Panc1 (cell line): ENCODE results near the gene NIPBL. TPM values are rescaled to one million over a fixed set of nuclear protein-coding genes. Genes with fewer than 3 reads are reported as not detected.
"Not testable (repeated sequence)": the region's sequence is repeated elsewhere in the genome, so short reads cannot be mapped to it uniquely, and the experiment has no call there.

Experiments used
- ATAC-seq: fragments of 200-7000 bp; cut with Tn5 transposase; 2 replicates; pipeline ENCODE4 v1.9.1; 2020; ENCODE audit warnings: mild to moderate bottlenecking, moderate library complexity
- BruUV-seq: library from RNA; stranded (reverse); fragments of 400-500 nt; replicated peaks from 2 replicates; lab custom pipeline; 2021; lab: Mats Ljungman, UMichigan
- CTCF ChIA-PET: fragments of 300-600 bp; sonication (Branson Sonifier 250); formaldehyde crosslinking; loops from one replicate; lab custom pipeline; 2022; ENCODE audit warnings: antibody characterized with exemption; lab: Charles Lee
- POLR2A ChIA-PET: fragments of 300-600 bp; sonication (Branson Sonifier 250); formaldehyde crosslinking; loops from one replicate; lab custom pipeline; 2022; ENCODE audit warnings: antibody characterized with exemption; lab: Charles Lee
- DNase-seq: peaks from one replicate; pipeline ENCODE4 v3.0.0-alpha.2; 2010; ENCODE audit warnings: low read depth, low spot score
- H3K27ac ChIP-seq: 2 replicates; pipeline ENCODE4 v1.5.1; 2011; ENCODE audit warnings: mild to moderate bottlenecking, low read length, inconsistent platforms
- H3K27me3 ChIP-seq: fragments of 200-500 bp; sonication (Bioruptor generic); 2 replicates; pipeline ENCODE4 v1.6.0; 2014; ENCODE audit warnings: low read length, inconsistent platforms; ENCODE audit not compliant: control insufficient read depth, insufficient read depth
- H3K36me3 ChIP-seq: fragments of 200-500 bp; sonication (Bioruptor generic); 2 replicates; pipeline ENCODE4 v1.5.1; 2014; ENCODE audit warnings: inconsistent platforms, mild to moderate bottlenecking, low read length, moderate library complexity; ENCODE audit not compliant: control insufficient read depth, insufficient read depth
- H3K4me1 ChIP-seq: 2 replicates; pipeline ENCODE4 v1.5.1; 2011; ENCODE audit warnings: inconsistent platforms, mild to moderate bottlenecking, low read length, moderate library complexity; ENCODE audit not compliant: control insufficient read depth, insufficient read depth
- H3K4me3 ChIP-seq, 2 experiments: 2 replicates each; pipeline ENCODE4 v1.5.1; 2011 to 2012; ENCODE audit warnings: low read depth in 2 of 2, low read length in 2 of 2, mild to moderate bottlenecking in 2 of 2, inconsistent platforms in 1 of 2, moderate library complexity in 1 of 2
- H3K9me3 ChIP-seq: fragments of 200-500 bp; sonication (Bioruptor generic); 2 replicates; pipeline ENCODE4 v1.5.1; 2014; ENCODE audit warnings: low read depth, mild to moderate bottlenecking, inconsistent platforms, low read length, moderate library complexity; ENCODE audit not compliant: control insufficient read depth, insufficient read depth
- POLR2AphosphoS5 ChIP-seq: IDR thresholded peaks from 2 replicates; pipeline ENCODE4 v1.6.1; 2012; ENCODE audit warnings: mild to moderate bottlenecking, low read depth, low read length, moderate library complexity
- REST ChIP-seq, 2 experiments: IDR thresholded peaks; 2 replicates each; pipeline ENCODE4 v1.6.1; 2011 to 2012; ENCODE audit warnings: low read depth in 2 of 2, control low read depth in 1 of 2, low read length in 1 of 2, mild to moderate bottlenecking in 1 of 2, moderate library complexity in 1 of 2; ENCODE audit not compliant: insufficient read depth in 1 of 2
- SIN3A ChIP-seq: IDR thresholded peaks from 2 replicates; pipeline ENCODE4 v1.6.1; 2012; ENCODE audit warnings: low read depth, mild to moderate bottlenecking, low read length, moderate library complexity, borderline replicate concordance; ENCODE audit not compliant: insufficient read depth
- TCF7L2 ChIP-seq: IDR thresholded peaks from 2 replicates; pipeline ENCODE4 v1.6.1; 2011; ENCODE audit warnings: mild to moderate bottlenecking, low read depth, low read length, inconsistent platforms
- in situ Hi-C: cut with HindIII; loops from 2 replicates; pipeline ENCODE4 v1.10.0; 2016; ENCODE audit warnings: low sequenced_read_pairs, low pct_unique_long_range_greater_than_20kb
- intact Hi-C: fragments of 100-400 bp; cut with micrococcal nuclease; formaldehyde crosslinking; loops from one replicate; pipeline ENCODE4 v1.10.0; 2022; ENCODE audit not compliant: unreplicated experiment
- total RNA-seq: library from RNA; stranded (reverse); gene quantifications from one replicate; pipeline ENCODE4 v1.2.1, GENCODE V29; 2021; ENCODE audit not compliant: unreplicated experiment
- TF ChIP-seq, protein P1 (sequence below): fragments of 450-650 bp; IDR thresholded peaks from 2 replicates; pipeline ENCODE4 v1.5.1; 2017; ENCODE audit warnings: mild to moderate bottlenecking

The NIPBL gene
- total RNA-seq, 1 experiment from 2014 or later, result 41.6 TPM

- DNase-seq (no peak), ATAC-seq (no peak)
- H3K4me3 ChIP-seq, result no peak overlapping the region
- H3K27me3 ChIP-seq, result no peaks in the 10 kb centered on the region
- intact Hi-C loops (no loop called here), in situ Hi-C loops (no loop called here)
- no peaks in the 10 kb centered on the region for H3K36me3 ChIP-seq
- POLR2A ChIA-PET, result no interaction called here
- H3K27ac ChIP-seq, result no peak overlapping the region
- BruUV-seq, result no TSS peak
- H3K9me3 ChIP-seq, result no peaks in the 10 kb centered on the region
- TF ChIP-seq, protein P1, sequence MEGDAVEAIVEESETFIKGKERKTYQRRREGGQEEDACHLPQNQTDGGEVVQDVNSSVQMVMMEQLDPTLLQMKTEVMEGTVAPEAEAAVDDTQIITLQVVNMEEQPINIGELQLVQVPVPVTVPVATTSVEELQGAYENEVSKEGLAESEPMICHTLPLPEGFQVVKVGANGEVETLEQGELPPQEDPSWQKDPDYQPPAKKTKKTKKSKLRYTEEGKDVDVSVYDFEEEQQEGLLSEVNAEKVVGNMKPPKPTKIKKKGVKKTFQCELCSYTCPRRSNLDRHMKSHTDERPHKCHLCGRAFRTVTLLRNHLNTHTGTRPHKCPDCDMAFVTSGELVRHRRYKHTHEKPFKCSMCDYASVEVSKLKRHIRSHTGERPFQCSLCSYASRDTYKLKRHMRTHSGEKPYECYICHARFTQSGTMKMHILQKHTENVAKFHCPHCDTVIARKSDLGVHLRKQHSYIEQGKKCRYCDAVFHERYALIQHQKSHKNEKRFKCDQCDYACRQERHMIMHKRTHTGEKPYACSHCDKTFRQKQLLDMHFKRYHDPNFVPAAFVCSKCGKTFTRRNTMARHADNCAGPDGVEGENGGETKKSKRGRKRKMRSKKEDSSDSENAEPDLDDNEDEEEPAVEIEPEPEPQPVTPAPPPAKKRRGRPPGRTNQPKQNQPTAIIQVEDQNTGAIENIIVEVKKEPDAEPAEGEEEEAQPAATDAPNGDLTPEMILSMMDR, result no peak
- TF ChIP-seq TCF7L2 (peak; percentile 18; the same call in 1 of the 2 replicates), REST (IDR thresholded peaks at IDR 0.05; ENCODE audit: insufficient read depth in 1 of 2, low read depth in 2 of 2, low read length in 1 of 2) (no peak), POLR2AphosphoS5 (no peak), SIN3A (no peak)
- CTCF ChIA-PET, result no interaction called here
- no peaks in the 10 kb centered on the region for H3K4me1 ChIP-seq
Observed at GRCh38 chr5:37090123-37090726, 213.7 kb downstream of the NIPBL start.

- TF ChIP-seq, protein P1, result no peak
- TF ChIP-seq POLR2AphosphoS5 (no peak), SIN3A (no peak), TCF7L2 (no peak), REST (IDR thresholded peaks at IDR 0.05; ENCODE audit: insufficient read depth in 1 of 2, low read depth in 2 of 2, low read length in 1 of 2) (no peak)
- no TSS peak for BruUV-seq
- Histone ChIP-seq H3K4me3 (no peak overlapping the region), H3K9me3 (no peaks in the 10 kb centered on the region), H3K27ac (no peak overlapping the region), H3K4me1 (no peaks in the 10 kb centered on the region), H3K36me3 (no peaks in the 10 kb centered on the region), H3K27me3 (no peaks in the 10 kb centered on the region)
- in situ Hi-C loops, result no loop called here
- CTCF ChIA-PET, result no interaction called here
- DNase-seq (no peak), ATAC-seq (no peak)
- intact Hi-C loops, result no loop called here
- POLR2A ChIA-PET, result no interaction called here
Observed at GRCh38 chr5:37090781-37091180, 214.2 kb downstream of the NIPBL start.

DNA sequence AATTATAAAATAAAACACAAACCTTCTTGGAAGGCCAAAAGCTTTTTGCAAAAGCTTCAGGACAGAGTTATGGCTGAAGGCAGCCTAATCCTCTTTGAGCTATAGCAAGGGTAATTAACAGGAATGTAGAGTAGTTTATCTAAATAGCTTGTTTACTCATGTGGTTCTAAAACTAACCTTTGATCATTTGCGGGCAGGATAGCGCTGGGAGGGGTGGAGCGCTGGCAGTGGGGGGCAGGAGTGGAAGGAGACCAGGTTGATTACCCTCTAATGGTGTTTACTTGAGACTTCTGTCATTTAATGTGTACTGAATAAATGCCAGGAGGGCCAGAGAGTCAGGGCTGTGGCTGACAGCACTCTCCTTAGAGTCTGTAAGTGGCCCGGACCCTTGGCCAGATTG is 217.2 kb downstream of the NIPBL start:
- ATAC-seq, intact Hi-C loops, CTCF ChIA-PET, H3K4me1 ChIP-seq, H3K4me3 ChIP-seq, H3K9me3 ChIP-seq, BruUV-seq, in situ Hi-C loops, H3K36me3 ChIP-seq, H3K27me3 ChIP-seq, POLR2A ChIA-PET, H3K27ac ChIP-seq, DNase-seq: not testable (repeated sequence)
